ENCODE measurements around the gene ZNRF4.

DNA sequence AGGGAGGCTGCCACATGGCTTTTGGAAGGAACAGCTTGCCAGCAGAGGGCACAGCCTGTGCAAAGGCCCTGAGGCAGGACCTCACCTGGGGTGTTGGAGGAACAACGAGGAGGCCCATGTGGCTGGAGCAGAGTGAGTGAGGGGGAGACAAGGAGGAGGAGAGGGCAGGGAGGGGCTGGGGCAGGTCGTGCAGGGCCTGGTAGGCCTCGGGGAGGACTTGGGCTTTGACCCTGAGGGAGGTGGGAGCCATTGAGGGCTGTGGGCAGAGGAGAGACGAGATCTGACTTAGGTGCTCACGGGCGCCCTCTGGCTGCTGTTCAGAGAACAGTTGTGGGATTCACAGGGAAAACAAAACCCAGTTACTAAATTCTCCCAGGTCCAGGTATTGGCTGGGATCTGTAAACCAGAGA is 25.2 kb downstream of the ZNRF4 start:
- TF ChIP-seq EZH2 (IDR thresholded peaks at IDR 0.05; ENCODE audit: borderline replicate concordance, control insufficient read depth, low read depth, low read length), result no peak
- TF ChIP-seq FOXM1 (IDR thresholded peaks at IDR 0.05; ENCODE audit: low read depth, low read length), result no peak
- TF ChIP-seq, protein P1, sequence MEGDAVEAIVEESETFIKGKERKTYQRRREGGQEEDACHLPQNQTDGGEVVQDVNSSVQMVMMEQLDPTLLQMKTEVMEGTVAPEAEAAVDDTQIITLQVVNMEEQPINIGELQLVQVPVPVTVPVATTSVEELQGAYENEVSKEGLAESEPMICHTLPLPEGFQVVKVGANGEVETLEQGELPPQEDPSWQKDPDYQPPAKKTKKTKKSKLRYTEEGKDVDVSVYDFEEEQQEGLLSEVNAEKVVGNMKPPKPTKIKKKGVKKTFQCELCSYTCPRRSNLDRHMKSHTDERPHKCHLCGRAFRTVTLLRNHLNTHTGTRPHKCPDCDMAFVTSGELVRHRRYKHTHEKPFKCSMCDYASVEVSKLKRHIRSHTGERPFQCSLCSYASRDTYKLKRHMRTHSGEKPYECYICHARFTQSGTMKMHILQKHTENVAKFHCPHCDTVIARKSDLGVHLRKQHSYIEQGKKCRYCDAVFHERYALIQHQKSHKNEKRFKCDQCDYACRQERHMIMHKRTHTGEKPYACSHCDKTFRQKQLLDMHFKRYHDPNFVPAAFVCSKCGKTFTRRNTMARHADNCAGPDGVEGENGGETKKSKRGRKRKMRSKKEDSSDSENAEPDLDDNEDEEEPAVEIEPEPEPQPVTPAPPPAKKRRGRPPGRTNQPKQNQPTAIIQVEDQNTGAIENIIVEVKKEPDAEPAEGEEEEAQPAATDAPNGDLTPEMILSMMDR (IDR thresholded peaks at IDR 0.05 in 2 of 3, conservative IDR thresholded peaks at IDR 0.05 in 1 of 3; ENCODE audit: control insufficient read depth in 2 of 3, extremely low read depth in 1 of 3, insufficient read depth in 1 of 3, low read depth in 3 of 3, low read length in 3 of 3), result peak; percentile 43 to 50 (median 47)
- TF ChIP-seq HCFC1 (IDR thresholded peaks at IDR 0.05; ENCODE audit: low read length), result no peak

Measured in GM12878 (cell line).